Muscle layer of duodenum (tissue), 2 donors: Measurements from ENCODE around the gene LZTR1.

Experiments used
- H3K27ac ChIP-seq: one replicate; pipeline ENCODE4 v1.7.0; 2013; ENCODE audit warnings: mild to moderate bottlenecking, low read length
- H3K27me3 ChIP-seq: one replicate; pipeline ENCODE4 v1.7.0; 2013; ENCODE audit warnings: low read depth, mild to moderate bottlenecking, control low read depth, low read length
- H3K36me3 ChIP-seq, 2 donors: one replicate each; pipeline ENCODE4 v1.7.0; 2013; ENCODE audit warnings: low read length in 2 of 2, control low read depth in 1 of 2, mild to moderate bottlenecking in 1 of 2; ENCODE audit not compliant: insufficient read depth in 2 of 2, control insufficient read depth in 1 of 2
- H3K4me1 ChIP-seq, 2 donors: one replicate each; pipeline ENCODE4 v1.7.0; 2013; ENCODE audit warnings: low read length in 2 of 2, mild to moderate bottlenecking in 2 of 2, control low read depth in 1 of 2, moderate library complexity in 1 of 2; ENCODE audit not compliant: insufficient read depth in 2 of 2, control insufficient read depth in 1 of 2
- H3K4me3 ChIP-seq, 2 donors: one replicate each; pipeline ENCODE4 v1.7.0; 2013; ENCODE audit warnings: low read length in 2 of 2, low read depth in 1 of 2, mild to moderate bottlenecking in 1 of 2
- H3K9me3 ChIP-seq, 2 donors: one replicate each; pipeline ENCODE4 v1.7.0; 2013; ENCODE audit warnings: low read length in 2 of 2, control low read depth in 1 of 2, mild to moderate bottlenecking in 1 of 2; ENCODE audit not compliant: control insufficient read depth in 1 of 2
- donor health status: healthy.

The LZTR1 gene

DNA sequence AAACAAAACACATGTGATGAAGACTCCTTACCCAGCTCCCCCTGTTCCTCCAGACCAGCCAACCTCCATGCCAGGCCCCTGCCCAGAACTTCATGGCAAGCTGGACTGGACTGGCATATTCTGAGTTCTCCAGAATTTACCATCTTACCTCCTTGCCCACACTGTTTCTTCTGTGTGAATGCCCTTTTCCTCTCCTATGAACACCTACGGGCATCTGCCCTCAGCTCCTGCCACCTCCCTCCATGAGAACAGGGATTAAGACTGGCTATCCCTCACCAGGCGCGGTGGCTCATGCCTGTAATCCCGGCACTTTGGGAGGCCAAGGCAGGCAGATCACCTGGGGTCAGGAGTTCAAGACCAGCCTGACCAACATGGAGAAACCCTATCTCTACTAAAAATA lies 21.5 kb upstream of the LZTR1 start:
- Histone ChIP-seq H3K4me1 (peaks cover 0 to 17% of the 10 kb centered on the region in 2 donors), H3K36me3 (no peaks in the 10 kb centered on the region), H3K9me3 (no peaks in the 10 kb centered on the region), H3K4me3 (no peak overlapping the region), H3K27me3 (no peaks in the 10 kb centered on the region), H3K27ac (no peak overlapping the region)

DNA sequence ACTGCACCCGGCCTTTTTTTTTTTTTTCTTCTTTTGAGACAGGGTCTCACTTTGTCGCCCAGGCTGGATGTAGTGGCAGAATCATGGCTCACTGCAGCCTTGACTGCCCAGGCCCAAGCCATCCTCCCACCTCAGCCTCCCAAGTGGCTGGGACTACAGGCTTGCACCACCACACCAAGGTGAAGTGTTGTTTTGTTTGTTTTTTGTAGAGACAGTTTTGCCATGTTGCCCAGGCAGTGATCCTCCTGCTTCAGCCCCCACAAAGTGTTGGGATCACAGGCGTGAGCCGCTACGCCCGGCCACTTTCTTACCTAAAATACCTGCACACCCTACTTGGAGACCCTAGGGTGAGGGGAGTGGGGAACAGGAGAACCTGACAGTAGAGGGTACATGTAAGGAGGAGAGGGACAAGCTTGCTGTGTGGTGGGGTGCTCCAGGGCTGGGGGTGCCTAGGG lies 19.6 kb upstream of the LZTR1 start:
- Histone ChIP-seq H3K36me3 (no peaks in the 10 kb centered on the region), H3K4me1 (peaks cover 0 to 14% of the 10 kb centered on the region in 2 donors), H3K4me3 (no peak overlapping the region), H3K9me3 (no peaks in the 10 kb centered on the region), H3K27ac (no peak overlapping the region), H3K27me3 (no peaks in the 10 kb centered on the region)

DNA sequence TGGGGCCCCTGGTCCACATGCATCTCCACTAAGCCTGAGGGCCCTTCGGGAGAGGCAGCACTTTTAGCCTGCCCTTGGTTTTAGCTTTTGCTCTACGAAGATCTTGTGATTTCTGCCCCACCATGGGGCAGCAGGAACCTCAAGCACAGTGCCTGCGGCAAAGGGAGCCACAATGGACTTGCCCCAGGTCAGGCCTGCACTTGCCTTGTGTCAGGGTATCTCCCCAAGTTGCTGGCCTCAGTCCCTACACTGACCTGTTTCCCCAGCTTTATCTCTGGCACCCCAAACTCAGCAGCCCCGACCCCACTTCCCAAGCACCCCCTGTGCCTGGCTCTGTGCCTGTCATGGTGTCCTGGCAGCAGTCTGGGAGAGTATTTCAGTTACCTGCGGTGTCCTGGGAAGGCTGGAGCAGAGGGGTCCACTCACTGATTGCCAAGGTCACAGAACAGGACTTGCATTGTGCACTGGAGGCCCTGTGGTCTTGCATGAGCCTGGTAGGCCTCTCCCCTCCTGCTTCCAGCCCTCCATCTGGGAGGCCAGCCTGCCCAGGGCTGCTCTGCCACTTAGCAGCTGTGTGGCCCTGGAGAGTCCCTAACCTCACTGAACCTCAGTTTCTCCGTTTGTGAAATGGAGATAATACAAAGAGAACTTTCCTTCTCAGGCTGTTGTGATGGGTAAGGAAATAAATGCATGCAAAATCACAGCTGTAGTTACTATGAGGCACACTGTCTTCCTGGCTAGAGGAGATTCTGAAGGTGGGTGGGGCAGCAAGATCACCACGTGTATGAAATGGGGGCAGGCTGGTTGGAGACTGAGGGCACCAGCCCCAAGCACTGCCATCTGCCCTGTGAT lies 18.7 kb upstream of the LZTR1 start:
- no peak overlapping the region for H3K27ac ChIP-seq
- no peaks in the 10 kb centered on the region for H3K9me3 ChIP-seq
- H3K36me3 ChIP-seq = no peaks in the 10 kb centered on the region
- peaks cover 0 to 7% of the 10 kb centered on the region in 2 donors for H3K4me1 ChIP-seq
- no peak overlapping the region for H3K4me3 ChIP-seq
- no peaks in the 10 kb centered on the region for H3K27me3 ChIP-seq

DNA sequence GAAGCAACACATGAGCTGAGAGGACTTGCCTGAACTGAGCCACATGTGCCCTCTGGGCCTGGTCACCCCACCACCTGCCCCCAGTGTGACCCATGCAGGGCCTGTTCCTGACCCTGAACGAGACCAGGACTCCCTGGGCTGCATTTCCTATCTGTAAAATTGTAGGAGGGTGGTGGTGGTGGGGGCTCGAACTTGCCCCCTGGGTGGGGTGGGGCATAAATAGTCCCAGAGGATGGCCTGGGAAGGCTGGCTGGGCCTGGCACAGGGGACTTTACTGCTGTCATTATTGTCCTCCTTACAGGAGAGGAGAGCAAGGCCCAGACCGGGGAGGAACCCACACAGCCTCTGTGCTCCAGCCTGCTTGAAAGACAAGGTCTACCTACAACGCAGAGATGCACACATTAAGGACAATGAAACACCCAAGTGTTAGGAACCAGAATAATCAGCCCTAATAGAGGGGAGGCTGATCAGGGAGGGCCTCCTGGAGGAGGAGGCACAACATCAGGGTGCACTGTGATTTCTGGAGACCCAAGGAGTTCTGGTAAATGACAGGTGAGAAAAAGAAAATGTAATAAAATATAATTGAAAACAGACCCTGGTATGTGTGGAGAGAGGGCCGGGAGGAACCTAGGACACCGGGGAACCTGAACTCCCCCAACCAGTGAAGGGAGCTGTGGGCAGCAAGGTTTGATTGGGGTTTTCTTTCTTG lies 17.9 kb upstream of the LZTR1 start:
- H3K27me3 ChIP-seq = no peaks in the 10 kb centered on the region
- H3K4me3 ChIP-seq = no peak overlapping the region
- H3K27ac ChIP-seq = no peak overlapping the region

GRCh38 chr22:20964799-20965103 lies 17.3 kb upstream of the LZTR1 start:
- H3K36me3 ChIP-seq = no peaks in the 10 kb centered on the region
- no peaks in the 10 kb centered on the region for H3K9me3 ChIP-seq
- H3K4me3 ChIP-seq = no peak overlapping the region
- H3K27ac ChIP-seq = no peak overlapping the region
- peaks cover 0 to 7% of the 10 kb centered on the region in 2 donors for H3K4me1 ChIP-seq
- H3K27me3 ChIP-seq = no peaks in the 10 kb centered on the region

More for the DNA sequence above, 17.9 kb upstream of the LZTR1 start:
- Histone ChIP-seq H3K4me1 (peaks cover 0 to 7% of the 10 kb centered on the region in 2 donors), H3K9me3 (no peaks in the 10 kb centered on the region), H3K36me3 (no peaks in the 10 kb centered on the region)

- Histone ChIP-seq H3K36me3 (no peaks in the 10 kb centered on the region), H3K4me1 (peaks cover 0 to 7% of the 10 kb centered on the region in 2 donors), H3K27ac (no peak overlapping the region), H3K27me3 (no peaks in the 10 kb centered on the region), H3K4me3 (peak overlapping the region in 1 of 2 donors; percentile 51), H3K9me3 (no peaks in the 10 kb centered on the region)
Measured at GRCh38 chr22:20965104-20965887, 16.8 kb upstream of the LZTR1 start.

DNA sequence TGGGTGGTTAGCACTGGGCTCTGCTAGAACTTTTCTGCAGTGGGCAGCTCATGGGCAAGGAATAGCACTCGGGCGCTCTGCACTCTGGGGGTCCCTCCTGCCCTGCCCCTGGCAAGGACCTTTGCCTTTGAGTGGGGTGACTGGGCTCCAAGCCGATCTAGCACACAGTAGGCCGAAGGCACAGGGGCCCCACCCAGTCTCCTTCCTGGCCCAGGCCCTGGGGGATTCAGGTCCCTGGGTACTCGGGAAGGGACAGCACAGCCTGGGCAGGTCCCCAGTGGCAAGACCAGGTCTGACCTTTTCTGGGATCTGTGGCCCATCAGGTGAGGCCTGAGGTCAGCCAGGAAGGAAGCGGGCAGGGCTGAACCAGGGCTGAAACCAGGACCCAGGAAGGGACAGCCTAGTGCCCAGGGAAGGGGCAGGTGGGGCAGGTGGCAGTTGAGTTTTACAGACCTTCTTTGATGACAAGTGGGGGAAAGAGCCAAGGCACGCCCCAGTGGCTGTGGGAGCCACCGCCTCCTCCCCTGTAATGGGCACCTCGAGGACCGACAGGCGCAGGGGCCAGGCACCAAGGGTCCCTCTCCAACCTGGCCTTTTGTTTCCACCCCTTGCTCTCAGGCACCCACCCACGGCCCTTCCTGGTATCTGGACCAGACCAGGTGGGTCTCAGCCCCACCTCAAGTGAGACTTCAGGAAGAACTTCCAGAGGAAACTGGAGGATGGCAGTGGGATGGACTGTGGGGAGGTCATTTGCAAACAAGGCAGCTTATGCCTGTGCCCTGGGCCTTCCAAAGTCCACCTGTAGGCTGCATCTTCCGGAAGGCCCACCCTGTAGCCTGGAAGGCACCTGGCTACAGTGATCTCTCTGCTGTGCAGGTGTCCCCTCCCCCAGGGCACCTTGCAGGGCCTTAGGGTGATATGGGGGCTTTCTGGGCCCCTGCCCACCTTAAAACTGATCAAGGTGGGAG lies 15.9 kb upstream of the LZTR1 start:
- H3K9me3 ChIP-seq = no peaks in the 10 kb centered on the region
- no peaks in the 10 kb centered on the region for H3K36me3 ChIP-seq
- H3K4me1 ChIP-seq = peaks cover 0 to 7% of the 10 kb centered on the region in 2 donors
- H3K4me3 ChIP-seq = no peak overlapping the region
- H3K27ac ChIP-seq = no peak overlapping the region
- H3K27me3 ChIP-seq = no peaks in the 10 kb centered on the region

DNA sequence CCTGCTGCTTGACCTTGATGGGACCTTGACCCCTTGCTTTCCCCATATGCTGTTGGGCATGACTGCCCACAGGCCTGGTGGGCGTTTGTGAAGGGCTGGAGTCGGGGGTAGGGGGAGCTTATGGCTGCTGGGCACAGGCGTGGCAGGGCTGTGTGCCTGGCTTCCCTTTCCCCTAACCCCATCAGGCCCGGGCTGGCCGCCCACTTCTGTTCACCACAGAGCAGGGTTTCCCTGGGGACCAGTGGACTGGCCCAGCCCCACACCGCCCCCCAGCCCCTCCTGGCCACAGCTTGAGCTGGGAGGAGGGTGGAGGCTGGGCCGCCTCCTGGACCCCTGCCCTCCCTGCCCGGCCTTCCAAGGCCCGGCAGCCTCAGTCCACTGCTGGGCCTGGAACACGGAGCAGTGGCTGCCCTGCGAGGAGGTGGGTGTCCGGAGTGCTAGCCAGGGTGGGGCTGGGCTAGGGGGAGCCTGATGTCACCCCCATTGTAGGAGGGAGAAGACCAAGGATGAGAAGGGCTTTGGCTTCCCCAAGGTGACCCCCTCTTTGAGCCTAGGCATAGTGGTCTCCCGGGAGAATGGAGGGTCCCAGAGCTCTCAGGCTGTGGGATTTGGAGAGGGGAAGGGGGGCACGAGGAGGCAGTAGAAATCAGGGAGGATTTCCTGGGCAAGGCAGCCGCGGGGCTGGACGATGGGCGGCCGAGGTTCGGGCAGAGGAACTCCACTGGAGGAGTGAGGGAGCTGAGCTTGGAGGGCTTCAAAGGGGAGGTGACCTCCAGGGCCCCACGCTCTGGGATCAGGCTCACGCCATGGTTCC lies 15.0 kb upstream of the LZTR1 start, which contains the start of gene AIFM3:
Gene AIFM3 (plus strand): TSS at position 373 of the 814 bp plus-strand sequence. CDS start 690 bp downstream, outside the sequence.
- H3K27me3 ChIP-seq = no peaks in the 10 kb centered on the region
- no peaks in the 10 kb centered on the region for H3K9me3 ChIP-seq
- no peak within 1 kb of the TSS for H3K27ac ChIP-seq
- peaks cover 0 to 7% of the 10 kb centered on the region in 2 donors for H3K4me1 ChIP-seq
- no peaks in the 10 kb centered on the region for H3K36me3 ChIP-seq
- H3K4me3 ChIP-seq = no peak within 1 kb of the TSS

- Histone ChIP-seq H3K4me1 (peaks cover 0 to 7% of the 10 kb centered on the region in 2 donors), H3K27ac (no peak overlapping the region), H3K36me3 (no peaks in the 10 kb centered on the region), H3K4me3 (no peak overlapping the region), H3K27me3 (no peaks in the 10 kb centered on the region), H3K9me3 (no peaks in the 10 kb centered on the region)
Measured at GRCh38 chr22:20967697-20968211, 14.3 kb upstream of the LZTR1 start.
